COLO668 (cell line): ENCODE results near the gene TMUB1.

Source experiments
- DNase-seq: peaks from one replicate; lab custom pipeline; 2025; ENCODE audit not compliant: unreplicated experiment; lab: John Stamatoyannopoulos, UW

The TMUB1 gene

GRCh38 chr7:151121380-151122170 is 38.3 kb upstream of the TMUB1 start:
- DNase-seq, result no peak

- DNase-seq, result peak; percentile 11
These were observed 37.6 kb upstream of the TMUB1 start for GRCh38 chr7:151120896-151121295.

GRCh38 chr7:151119902-151120301 is 36.6 kb upstream of the TMUB1 start:
- no peak for DNase-seq

GRCh38 chr7:151119055-151119415 is 35.7 kb upstream of the TMUB1 start:
- DNase-seq, result no peak

GRCh38 chr7:151118108-151119054 is 35.1 kb upstream of the TMUB1 start:
- no peak for DNase-seq

- DNase-seq, result no peak
These were observed 34.3 kb upstream of the TMUB1 start for GRCh38 chr7:151117565-151117964.

GRCh38 chr7:151116603-151117440 is 33.5 kb upstream of the TMUB1 start:
- no peak for DNase-seq

- DNase-seq, result no peak
These were observed 32.6 kb upstream of the TMUB1 start for GRCh38 chr7:151115836-151116418.

GRCh38 chr7:151115121-151115835 is 32.0 kb upstream of the TMUB1 start:
- DNase-seq, result no peak

- no peak for DNase-seq
These were observed 31.1 kb upstream of the TMUB1 start for GRCh38 chr7:151114151-151115090.

GRCh38 chr7:151113344-151114150 is 30.3 kb upstream of the TMUB1 start:
- DNase-seq, result no peak

GRCh38 chr7:151110941-151111645 is 27.8 kb upstream of the TMUB1 start:
- peak; percentile 72 for DNase-seq

- no peak for DNase-seq
These were observed 27.1 kb upstream of the TMUB1 start for GRCh38 chr7:151110236-151110940.

GRCh38 chr7:151109094-151110048 is 26.1 kb upstream of the TMUB1 start:
- no peak for DNase-seq

- no peak for DNase-seq
These were observed 24.6 kb upstream of the TMUB1 start for GRCh38 chr7:151107882-151108281.
